Inflammatory macrophage (primary cell): Measurements from ENCODE around the gene RAB33A.
"Not testable (repeated sequence)": the region's sequence is repeated elsewhere in the genome, so short reads cannot be mapped to it uniquely, and the experiment has no call there.

Experiments used
- DNase-seq, 2 donors: peaks; one replicate each; pipeline ENCODE4 v3.0.0-alpha.2; 2020 to 2022

Gene RAB33A

DNA sequence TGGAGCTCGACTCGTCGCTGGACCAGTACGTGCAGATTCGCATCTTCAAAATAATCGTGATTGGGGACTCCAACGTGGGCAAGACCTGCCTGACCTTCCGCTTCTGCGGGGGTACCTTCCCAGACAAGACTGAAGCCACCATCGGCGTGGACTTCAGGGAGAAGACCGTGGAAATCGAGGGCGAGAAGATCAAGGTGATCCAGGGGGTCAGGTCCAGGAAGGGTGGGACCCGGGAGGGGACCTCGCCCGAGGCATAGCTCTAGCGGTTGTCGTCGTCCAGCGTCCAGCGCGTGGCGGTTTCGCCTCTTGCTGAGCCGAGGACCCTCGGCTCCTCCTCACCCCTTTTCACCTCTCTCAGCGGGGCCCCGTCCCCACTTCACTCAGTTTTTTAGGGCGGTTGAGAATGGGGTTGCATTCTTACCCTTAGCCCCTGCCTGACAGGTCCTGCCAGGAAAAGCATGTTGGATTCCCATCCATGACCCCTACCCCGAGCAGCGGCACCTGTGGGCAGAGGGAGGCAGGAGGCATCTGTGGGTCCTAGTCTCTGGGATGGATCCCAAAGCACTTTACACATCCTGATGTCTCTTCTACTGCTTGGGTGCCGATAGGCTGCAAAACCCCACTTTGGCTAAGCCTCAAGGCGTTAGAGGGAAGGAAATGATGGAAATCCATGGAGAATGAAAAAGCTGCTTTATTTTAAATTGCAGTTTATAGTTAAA is 524 bp downstream of the RAB33A start:
- no peak for DNase-seq

DNA sequence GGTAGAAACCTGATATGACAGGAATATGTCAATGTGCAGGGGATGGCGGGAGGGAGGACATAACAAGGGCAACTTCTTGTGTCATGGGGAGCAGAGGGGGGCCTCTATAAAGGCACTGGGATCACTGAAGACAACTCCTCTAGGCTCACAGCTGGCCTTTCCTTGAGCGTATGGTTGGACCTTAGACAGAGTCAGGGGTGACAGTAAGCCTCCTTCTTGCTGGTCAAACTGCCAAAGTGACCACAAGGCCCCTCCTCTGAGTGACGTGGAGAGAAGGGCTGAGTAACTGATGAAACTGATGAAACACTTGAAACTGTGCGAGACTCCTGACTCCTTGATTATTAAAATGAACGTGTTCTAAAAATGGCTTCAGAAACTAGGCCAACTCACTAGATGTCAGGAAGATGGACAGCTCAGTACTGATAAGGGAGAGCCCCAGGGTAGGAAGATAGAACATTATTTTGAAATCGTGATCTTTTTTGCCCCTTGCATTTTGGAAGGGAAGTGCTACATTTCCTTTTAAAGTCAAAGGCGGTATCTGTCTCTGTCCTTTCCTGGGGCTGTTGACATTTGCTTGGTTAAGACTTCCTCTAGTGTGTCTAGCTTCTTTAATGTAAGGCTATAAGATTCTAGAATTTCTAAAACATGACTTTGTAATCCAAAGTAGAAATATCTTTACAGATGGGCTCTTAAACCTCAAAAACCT is 1.6 kb downstream of the RAB33A start:
- DNase-seq: peak; percentile 66 to 68

DNA sequence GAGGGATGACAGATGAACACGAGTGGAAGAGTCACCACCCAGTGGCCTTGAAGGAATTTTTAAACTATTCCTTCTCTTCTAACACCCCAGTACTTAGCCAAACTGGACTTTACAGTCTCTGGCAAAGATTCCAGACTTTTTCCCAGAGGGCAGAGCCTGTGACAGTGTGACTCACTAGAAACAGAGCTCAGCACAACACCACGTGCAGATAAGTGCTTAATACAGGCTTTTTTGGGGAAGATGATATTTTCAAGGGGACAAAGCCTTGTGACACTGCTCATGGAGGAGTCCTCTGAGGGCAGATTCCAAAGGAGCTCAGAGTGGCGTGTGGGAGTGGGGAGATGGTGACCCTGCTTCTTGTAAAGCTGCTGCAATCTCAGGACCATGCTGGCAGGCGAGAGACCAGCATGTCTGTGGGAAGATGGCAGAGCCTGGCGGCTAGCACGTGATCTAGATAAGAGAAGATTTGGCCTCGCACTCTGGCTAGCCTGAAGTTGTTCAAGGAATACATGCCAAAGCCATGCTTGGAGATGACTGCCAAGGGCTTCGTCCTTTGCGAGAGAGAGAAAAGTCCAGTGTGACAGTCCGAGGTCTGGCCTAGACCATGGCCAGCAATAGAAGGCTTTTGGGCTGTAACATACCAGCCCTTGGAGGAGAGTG is 2.4 kb downstream of the RAB33A start:
- peak; percentile 54 to 79 for DNase-seq

DNA sequence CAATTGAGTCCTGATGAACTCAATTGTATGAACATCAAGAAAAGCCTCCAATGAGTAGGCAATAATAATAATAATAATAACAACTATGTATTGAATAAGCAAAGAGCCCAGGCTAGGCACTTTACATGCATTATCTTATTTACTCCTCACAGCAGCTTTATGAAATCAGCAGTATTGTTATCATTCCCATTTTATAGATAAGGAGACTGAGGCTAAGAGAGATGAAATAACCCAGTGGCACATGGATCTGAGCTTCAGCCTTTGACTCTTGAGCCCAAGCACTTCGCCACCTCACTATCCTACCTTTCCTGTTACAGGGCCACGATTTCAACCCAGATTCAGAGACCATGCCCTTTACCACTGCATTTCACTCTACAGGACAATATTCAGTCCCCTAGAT is 3.2 kb downstream of the RAB33A start:
- no peak for DNase-seq

DNA sequence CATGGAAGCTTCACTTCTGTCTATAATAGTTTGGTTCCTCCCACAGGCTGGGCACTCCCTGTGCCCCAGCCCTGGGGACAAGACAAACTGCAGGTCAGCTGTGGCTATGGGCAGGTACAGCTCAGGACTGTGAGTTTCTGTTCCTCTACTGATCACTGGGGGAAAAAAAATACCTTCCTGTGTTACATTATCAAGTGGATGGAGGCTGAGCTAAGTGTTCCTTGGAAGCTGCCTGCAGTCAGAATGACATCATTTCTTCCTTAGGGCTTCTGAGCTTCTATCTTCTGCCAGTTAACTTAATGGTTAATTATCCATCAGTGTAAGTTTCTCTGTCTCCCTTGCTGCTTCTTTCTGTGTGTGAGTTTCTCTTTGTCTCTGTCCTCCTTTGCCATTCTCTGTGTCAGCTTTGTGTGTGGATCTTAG is 4.6 kb downstream of the RAB33A start:
- DNase-seq: no peak

DNA sequence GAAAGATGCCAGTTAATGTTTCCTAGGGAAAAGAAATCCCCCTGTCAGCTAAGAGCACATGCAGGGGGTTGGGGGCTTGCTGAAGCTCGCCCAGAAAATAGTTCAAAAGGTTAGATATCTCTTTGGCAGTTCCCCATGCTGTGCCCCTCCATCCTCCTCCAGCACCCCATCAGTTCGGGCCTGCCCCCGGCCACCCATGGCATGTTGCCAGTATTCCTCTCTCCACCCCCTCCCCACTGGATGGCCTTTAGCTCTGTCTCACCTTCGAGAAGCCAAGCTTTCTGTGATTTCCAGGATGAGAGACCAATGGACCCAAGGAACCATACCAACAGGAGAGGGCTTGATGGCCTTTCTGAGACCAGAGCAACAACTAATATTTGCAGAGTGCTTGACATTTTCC is 5.2 kb downstream of the RAB33A start:
- DNase-seq: no peak

DNA sequence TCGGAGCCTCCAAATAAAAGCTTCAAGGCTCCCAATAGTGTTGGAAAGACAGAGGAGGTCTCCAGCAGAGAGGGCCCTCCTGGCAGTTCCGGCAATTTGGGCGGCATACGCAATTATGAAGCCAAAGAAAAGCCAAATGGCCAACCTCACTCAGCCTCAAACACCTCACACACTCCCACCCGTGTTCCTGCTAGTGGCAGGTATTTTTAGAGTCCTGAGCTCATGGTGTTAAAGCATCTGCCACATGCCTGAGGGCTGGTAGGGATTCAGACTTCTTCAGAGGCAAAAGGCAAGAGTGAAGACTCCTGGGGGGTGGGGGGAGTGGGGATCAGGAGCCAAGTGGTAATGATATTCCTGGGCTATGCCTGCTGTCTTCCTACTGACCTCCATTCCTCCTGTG is 7.4 kb downstream of the RAB33A start:
- no peak for DNase-seq

DNA sequence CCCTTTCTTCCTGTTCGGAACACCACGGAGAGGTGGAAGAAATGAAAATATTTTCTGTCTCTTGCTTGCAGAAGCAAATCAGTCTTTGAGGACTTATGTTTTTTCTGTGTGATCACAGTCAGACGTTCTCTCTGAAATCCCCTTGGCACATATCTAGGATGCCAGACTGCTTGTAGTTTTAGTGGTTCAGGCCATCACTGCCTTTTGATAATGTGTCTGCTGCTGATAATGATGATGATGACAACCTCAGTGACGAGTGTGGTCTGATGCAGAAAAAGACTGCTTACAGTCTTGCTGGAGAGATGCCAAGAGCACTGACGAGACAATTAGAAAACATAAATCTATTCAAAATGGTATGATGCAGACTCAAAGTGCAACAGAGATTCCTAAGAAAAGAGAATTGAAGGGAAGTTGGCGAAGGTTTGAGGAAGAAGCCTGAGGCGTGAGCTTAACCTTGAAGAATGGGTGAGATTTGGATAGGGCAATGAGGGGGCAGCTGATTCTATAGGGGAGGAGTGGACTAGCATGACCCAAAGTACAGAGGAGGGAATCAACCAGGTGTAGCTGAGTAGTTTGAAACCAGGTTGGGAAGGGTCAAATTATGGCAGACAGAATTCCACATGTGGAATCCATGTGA is 7.9 kb downstream of the RAB33A start:
- DNase-seq: no peak

DNA sequence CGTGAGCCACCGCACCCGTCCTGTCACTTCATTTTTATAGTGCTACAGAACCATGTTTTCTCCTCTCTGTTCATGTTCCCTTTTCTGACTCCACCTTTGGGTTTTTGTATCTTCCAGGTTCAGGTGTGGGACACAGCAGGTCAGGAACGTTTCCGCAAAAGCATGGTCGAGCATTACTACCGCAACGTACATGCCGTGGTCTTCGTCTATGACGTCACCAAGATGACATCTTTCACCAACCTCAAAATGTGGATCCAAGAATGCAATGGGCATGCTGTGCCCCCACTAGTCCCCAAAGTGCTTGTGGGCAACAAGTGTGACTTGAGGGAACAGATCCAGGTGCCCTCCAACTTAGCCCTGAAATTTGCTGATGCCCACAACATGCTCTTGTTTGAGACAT is 12.4 kb downstream of the RAB33A start:
- no peak for DNase-seq

DNA sequence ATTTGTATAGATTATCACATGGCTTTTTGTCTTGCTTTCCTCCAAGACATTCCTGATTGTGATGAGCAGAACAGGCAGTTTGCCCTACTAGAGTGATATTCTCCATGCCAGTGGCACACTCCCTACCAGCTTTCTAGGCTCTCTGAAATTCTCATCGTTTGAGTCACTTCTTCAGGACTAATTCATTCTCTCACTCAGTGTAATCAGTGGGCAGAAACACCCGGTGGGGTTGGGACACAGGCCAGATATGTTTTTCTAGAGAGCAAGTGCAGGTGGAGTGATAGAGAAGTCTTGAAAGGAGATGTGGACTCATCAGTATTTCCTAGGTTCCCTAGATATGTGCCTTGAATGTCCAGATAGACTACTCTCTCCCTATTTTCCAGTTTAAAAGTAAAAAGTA is 13.1 kb downstream of the RAB33A start:
- DNase-seq: no peak

DNA sequence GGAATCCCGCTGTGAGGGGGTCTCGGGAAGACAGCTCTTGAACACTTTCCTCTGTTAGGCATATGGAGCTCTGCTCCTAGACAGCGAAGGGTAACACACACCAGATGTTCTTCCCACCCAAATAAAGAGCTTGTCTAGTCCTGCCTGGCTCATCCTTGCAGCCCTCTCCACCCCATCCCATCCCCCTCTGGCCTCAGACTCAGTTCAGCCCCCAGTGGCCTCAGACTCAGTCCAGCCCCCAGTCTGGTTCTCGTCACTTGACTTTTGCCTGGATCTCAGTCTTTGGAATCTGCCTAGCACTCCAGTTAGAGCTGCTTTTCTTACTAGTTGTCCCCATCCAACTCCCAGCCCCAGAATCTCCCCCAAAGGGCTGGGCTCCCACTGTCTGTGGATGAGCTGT is 14.9 kb downstream of the RAB33A start:
- no peak for DNase-seq

DNA sequence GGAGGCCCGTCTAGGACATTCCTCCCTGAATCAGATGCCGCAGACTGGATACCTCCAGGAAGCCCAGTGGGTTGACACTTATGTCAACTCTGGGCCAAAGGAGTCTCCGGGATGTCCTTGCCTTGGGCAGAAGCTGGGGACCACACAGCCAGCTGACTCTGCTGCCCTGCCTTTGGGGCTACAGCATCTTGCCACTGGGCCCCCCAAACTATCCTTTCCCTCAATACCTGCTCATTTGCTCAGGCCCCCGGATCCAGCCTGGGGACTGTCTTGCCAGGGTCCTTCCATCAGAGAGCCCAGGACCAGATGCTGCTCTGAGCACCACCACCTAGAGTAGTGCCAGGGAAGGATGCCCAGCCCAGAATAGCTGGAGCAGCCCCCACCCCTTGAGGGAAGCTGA is 19.0 kb downstream of the RAB33A start:
- DNase-seq: no peak

DNA sequence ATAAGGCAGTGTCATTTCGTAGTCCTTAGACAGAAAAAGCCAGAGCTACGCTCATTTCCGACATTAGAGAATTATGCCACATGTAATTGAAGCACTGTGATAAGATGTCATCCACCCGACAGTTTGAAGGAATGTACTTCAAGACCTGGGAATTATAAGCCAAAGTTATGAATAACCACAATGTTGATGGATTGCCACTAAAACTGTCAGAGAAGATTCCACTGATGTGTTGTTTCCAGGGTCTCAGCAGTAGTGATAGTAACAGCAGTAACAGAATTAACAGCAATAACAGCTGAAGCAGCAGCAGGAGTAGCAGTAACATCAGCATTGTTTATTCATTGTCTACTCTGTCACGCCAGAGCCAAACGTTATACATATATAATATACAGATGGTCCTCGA is 24.7 kb downstream of the RAB33A start:
- no peak for DNase-seq

DNA sequence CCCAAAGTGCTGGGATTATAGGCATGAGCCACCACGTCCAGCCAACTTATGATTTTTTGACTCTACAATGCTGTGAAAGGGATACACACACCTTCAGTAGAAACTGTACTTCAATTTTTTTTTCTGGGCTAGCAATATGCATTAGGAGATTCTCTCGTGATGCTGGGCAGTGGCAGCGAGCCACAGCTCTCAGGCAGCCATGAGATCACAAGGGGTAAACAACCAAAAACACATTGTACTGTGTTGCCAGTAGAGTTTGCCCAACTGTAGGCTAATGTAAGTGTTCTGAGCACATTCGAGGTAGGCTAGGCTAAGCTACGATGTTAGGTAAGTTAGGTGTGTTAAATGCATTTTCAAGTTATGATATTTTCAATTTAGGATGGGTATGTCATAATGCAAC is 25.7 kb downstream of the RAB33A start:
- no peak for DNase-seq

DNA sequence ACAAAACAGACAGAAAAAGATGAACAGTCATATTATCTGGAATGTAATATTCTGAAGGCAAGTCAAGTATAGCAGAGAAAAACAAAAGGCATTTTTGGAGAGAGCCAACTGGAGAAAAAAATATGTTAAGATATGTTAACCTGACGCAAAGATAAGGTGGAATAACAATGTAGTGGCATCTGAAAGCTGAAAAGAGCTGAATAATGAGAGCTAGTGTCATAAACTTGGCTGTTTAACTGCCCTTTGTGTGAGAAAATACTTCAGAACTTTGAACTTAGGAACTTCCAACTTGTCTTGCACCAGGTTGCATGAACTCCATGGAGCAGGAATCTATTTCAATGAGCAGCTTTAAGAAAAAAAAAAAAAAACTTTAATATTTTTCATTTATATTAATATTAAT is 32.9 kb downstream of the RAB33A start:
- no peak for DNase-seq

DNA sequence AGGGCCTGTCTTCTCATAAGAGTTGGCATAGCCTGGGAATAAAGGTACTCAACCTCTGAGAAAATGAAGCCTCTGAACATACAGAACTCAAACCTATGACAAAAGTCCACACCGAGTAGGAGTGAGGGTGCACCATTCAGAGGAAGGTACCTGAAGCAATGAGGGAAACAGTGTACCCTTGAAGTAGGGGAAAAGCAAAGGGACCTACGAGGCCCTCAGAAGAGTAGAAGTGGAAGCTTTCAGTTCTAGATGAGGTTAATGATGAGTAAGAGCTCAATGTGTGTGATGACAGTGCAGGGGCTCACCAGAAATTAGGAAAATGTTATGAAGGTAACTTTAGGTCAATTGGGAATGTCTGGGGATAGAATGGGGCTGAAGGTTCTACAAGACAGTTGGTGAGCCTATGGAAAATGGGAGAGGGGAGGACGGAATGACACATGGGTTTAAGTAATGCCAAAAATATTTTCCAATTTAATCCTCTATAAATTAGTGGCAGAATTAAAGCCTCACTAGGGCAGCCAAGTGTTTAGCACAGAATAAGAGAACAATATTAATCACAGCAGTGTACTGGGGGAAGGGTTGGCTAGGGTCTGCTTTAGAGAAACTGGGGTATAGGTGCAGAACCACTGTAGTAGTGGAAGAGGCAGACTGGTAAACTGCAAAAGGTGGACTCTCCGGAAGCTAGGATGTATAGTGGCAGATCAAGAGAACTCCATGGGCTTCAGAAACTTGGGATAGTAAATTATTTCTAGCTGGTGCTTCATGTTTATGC is 39.8 kb downstream of the RAB33A start:
- DNase-seq: no peak

DNA sequence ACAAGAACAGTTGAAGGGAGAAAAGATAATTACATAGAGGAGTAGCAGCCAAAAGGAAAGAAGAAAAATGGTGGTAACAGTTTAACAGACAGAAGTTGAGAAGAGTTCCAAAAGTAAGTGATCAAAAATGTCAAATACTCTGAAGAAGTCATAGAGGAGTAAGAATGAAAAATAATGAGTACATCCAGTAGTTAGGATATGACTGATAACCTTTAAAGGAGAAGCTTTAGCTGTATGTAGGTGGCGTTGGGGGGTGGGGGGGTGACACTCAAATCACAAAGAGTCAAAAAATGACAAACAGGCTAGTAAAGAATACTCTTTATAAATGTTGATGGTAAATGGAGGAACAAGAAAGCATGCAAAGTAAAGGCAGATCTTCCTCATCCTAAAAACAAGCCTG is 40.6 kb downstream of the RAB33A start:
- DNase-seq: no peak

DNA sequence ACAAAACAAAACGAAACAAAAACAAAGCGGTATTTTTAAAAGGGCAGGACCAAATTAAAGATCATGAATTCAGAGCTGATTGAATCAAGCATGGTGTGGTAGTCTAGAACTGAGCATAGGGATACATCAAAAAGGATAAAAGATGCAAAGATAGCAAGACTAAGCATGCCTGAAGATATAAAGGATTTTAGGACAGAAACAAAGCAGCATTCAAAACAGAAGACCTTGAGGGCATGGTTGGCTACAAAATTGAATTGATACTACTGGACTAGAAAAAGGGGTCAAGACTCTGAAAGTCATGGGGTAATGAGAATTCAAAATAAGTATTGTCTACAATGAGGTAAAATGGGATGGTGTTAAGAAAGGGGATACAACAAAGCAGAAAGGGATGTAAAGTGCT is 41.6 kb downstream of the RAB33A start:
- no peak for DNase-seq

DNA sequence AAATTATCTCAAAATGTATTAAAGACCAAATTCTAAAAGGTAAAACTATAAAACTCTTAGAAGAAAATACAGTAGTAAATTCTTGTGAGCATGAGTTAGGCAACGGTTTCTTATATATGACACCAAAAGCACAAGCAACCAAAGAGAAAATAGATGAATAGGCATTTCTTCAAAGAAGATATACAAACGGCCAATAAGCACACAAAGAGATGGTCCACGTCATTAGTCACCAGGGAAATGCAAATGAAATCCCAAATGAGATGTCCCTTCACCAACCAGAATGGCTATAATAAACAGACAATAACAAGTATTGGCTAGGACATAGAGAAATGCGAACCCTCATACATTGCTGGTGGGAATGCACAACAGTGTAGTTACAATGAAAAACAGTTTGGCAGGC is 44.6 kb downstream of the RAB33A start:
- peak in 1 of 2 donors; percentile 11 for DNase-seq

DNA sequence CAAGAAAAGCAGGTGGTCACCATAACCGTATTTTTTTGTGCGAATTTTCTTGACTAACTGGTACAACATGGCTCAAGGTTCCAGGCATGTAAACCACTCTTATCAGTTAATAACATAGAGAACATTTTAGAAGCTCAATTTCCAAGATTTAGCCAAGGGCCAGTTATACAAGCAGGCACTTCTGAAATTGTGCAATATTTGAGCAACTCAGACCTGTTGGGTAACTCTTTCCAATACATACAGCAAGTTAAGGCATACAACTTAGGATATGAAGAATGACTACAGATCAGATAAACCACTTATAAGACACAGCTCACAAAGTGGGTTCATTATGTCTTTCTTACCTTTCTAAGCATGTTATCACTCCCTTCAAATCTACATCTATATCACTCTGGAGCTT is 53.0 kb downstream of the RAB33A start:
- peak in 1 of 2 donors; percentile 12 for DNase-seq

DNA sequence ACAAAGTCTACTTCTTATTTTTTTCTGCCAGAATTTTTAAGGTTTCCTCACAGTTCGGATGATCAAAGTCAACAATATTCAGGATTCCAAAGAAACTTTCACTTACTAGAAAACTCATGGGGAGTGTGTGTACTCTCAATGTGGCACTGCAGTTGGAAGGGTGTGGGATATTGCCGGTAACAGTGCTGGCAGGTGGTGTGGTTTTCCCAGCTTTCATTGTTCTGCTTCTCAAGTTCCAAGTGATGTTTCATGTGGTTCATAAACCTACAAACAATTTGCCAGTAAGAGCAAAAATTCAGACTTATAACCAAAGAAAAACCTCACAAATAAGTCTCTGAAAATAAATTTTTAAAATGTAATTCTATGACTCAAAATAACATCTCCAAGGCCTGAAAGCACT is 57.1 kb downstream of the RAB33A start:
- no peak for DNase-seq

DNA sequence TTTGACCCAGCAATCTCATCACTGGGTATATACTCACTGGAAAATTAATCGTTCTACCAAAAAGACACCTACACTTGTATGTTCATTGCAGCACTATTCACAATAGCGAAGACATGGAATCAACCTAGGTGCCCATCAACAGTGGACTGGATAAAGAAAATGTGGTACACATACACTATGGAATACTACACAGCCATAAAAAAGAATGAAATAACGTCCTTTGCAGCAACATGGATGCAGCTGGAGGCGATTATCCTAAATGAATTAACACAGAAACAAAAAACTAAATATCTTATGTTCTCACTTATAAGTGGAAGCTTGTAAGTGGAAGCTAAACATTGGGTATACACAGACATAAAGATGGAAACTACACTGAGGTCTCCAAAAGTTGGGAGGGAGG is 59.4 kb downstream of the RAB33A start:
- not testable (repeated sequence) for DNase-seq
